ENCODE results near the gene CORO2B. TPM values are rescaled to one million over a fixed set of nuclear protein-coding genes. Genes with fewer than 3 reads are reported as not detected.

Gene CORO2B
- total RNA-seq, 1 experiment from 2014 or later = 0.59 TPM

GRCh38 chr15:68610825-68611224 lies 32.0 kb downstream of the CORO2B start:
- ChIA-PET CTCF (no interaction called here), POLR2A (ENCODE audit: unreplicated experiment) (no interaction called here)
- Histone ChIP-seq H2AFZ (no peak overlapping the region), H3K9me2 (ENCODE audit: insufficient read depth) (no peaks in the 10 kb centered on the region), H3K36me3 (ENCODE audit: low read depth) (no peaks in the 10 kb centered on the region), H3K4me2 (no peak overlapping the region), H3F3A (ENCODE audit: insufficient read depth, low read depth) (no peaks in the 10 kb centered on the region), H3K4me1 (replicated peaks; ENCODE audit: insufficient read depth) (no peaks in the 10 kb centered on the region), H3K4me3 (no peak overlapping the region), H4K20me1 (ENCODE audit: insufficient read depth) (no peaks in the 10 kb centered on the region), H3K79me2 (ENCODE audit: low read depth) (no peaks in the 10 kb centered on the region), H3K27ac (no peak overlapping the region), H3K9me3 (ENCODE audit: insufficient read depth, low read depth) (no peaks in the 10 kb centered on the region), H3K27me3 (ENCODE audit: insufficient read depth, low read depth) (no peaks in the 10 kb centered on the region)
- DNase-seq = no peak
- BruUV-seq (replicated peaks) = no TSS peak
- TF ChIP-seq CTCF (conservative IDR thresholded peaks at IDR 0.05) (no peak), EZH2 (IDR thresholded peaks at IDR 0.05; ENCODE audit: low read depth) (no peak)
- intact Hi-C loops (cut with micrococcal nuclease; ENCODE audit: unreplicated experiment) = no loop called here

GRCh38 chr15:68612503-68612902 lies 33.7 kb downstream of the CORO2B start:
- Histone ChIP-seq H3F3A (ENCODE audit: insufficient read depth, low read depth) (no peaks in the 10 kb centered on the region), H3K27me3 (ENCODE audit: insufficient read depth, low read depth) (no peaks in the 10 kb centered on the region), H3K79me2 (ENCODE audit: low read depth) (no peaks in the 10 kb centered on the region), H3K36me3 (ENCODE audit: low read depth) (no peaks in the 10 kb centered on the region), H2AFZ (no peak overlapping the region), H3K4me3 (no peak overlapping the region), H3K9me3 (ENCODE audit: insufficient read depth, low read depth) (no peaks in the 10 kb centered on the region), H3K27ac (no peak overlapping the region), H3K9me2 (ENCODE audit: insufficient read depth) (no peaks in the 10 kb centered on the region), H3K4me1 (replicated peaks; ENCODE audit: insufficient read depth) (no peaks in the 10 kb centered on the region), H4K20me1 (ENCODE audit: insufficient read depth) (no peaks in the 10 kb centered on the region), H3K4me2 (no peak overlapping the region)
- no peak for DNase-seq
- TF ChIP-seq CTCF (conservative IDR thresholded peaks at IDR 0.05) (no peak), EZH2 (IDR thresholded peaks at IDR 0.05; ENCODE audit: low read depth) (no peak)
- BruUV-seq (replicated peaks) = no TSS peak
- intact Hi-C loops (cut with micrococcal nuclease; ENCODE audit: unreplicated experiment) = no loop called here
- CTCF ChIA-PET = no interaction called here
- POLR2A ChIA-PET (ENCODE audit: unreplicated experiment) = no interaction called here

- no peaks in the 10 kb centered on the region for H3K4me1 ChIP-seq (replicated peaks; ENCODE audit: insufficient read depth)
- no peaks in the 10 kb centered on the region for H3K79me2 ChIP-seq (ENCODE audit: low read depth)
- ChIA-PET POLR2A (ENCODE audit: unreplicated experiment) (no interaction called here), CTCF (no interaction called here)
- H2AFZ ChIP-seq = no peak overlapping the region
- no peaks in the 10 kb centered on the region for H3F3A ChIP-seq (ENCODE audit: insufficient read depth, low read depth)
- no peaks in the 10 kb centered on the region for H3K36me3 ChIP-seq (ENCODE audit: low read depth)
- no peak overlapping the region for H3K4me2 ChIP-seq
- no peak overlapping the region for H3K27ac ChIP-seq
- no peaks in the 10 kb centered on the region for H4K20me1 ChIP-seq (ENCODE audit: insufficient read depth)
- H3K27me3 ChIP-seq (ENCODE audit: insufficient read depth, low read depth) = no peaks in the 10 kb centered on the region
- H3K4me3 ChIP-seq = no peak overlapping the region
- intact Hi-C loops (cut with micrococcal nuclease; ENCODE audit: unreplicated experiment) = no loop called here
- H3K9me2 ChIP-seq (ENCODE audit: insufficient read depth) = no peaks in the 10 kb centered on the region
- DNase-seq = no peak
- no TSS peak for BruUV-seq (replicated peaks)
- no peaks in the 10 kb centered on the region for H3K9me3 ChIP-seq (ENCODE audit: insufficient read depth, low read depth)
- TF ChIP-seq EZH2 (IDR thresholded peaks at IDR 0.05; ENCODE audit: low read depth) (no peak), CTCF (conservative IDR thresholded peaks at IDR 0.05) (no peak)
Observed at GRCh38 chr15:68612979-68613740, 34.4 kb downstream of the CORO2B start.

Measured in PC-9 (cell line).